GM19023 (cell line): Measurements from ENCODE around the gene CYSTM1.
A peak's percentile ranks its signal among the peaks of the same experiment; 100 is the strongest.
"Not testable (repeated sequence)": the region's sequence is repeated elsewhere in the genome, so short reads cannot be mapped to it uniquely, and the experiment has no call there.

Experiments
- ATAC-seq: cut with Tn5 transposase; IDR thresholded peaks from one replicate; pipeline ENCODE4 v1.9.1; 2021; ENCODE audit warnings: mild to moderate bottlenecking, moderate library complexity; ENCODE audit not compliant: unreplicated experiment

The CYSTM1 gene

DNA sequence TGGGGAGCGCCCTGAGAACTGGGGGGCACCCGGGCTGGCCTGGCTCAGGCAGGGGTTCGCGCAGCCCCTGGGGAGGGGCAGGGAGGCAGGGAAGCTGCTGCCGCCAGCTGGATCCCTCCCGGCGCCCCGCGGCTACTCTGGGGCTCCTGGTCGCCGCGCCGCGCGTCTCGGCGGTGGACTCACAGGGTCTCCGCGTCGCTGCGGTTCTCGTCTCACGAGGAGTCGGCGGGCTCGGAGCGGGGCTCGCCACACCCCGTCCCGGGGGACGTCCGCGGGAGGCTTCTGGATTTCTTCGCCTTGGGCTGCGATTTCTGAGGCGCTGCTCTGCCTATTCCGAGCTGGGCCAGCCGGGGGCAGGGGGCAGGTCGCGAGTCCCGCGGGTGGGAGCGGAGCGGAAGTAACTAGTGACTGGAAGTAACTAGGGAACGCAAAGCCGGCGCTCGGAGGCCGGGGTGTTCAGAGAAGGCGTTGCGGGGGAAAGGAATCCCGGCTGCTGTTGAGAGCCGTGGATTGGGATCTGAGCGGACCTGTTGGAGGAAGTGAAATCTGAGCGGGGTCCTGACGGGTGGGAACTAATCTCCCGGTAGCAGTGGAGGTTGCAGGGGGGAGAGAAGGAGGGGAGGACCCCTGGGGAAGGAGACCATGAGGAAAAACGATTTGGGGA is 511 bp downstream of the CYSTM1 start:
- peak; percentile 49 for ATAC-seq

DNA sequence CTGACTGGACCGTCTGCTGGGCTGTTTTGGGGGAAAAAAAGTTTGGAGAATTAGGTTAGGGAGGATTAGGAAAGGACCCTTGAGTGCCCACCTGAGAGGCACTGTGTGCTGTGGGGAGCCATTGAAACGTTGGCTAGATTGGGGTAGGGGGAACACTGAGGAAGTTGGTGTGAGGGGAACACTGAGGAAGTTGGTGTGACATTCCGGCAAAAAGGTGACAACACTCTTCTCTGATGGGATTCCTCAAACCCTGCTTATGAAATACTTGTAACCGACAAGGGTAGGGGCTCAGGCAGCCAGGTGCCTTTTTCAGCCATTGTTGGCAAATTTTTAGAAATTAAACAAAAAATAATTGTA is 1.0 kb downstream of the CYSTM1 start:
- no peak for ATAC-seq

DNA sequence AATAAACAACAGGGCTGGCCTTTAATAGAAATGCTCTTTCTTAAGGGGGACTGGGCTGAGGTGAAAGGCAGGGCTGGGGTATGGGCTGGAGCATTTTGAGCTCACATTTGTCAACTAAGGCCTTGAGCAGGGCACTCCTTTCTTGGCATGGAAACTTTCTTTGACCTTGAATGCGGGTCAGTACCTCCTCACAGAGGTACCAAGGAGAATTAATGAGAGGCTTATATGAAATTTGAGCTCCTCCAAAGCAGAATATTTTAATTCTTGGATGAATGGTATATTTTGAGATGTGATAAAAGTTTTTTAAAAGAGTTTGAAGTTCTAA is 3.1 kb downstream of the CYSTM1 start:
- ATAC-seq: no peak

DNA sequence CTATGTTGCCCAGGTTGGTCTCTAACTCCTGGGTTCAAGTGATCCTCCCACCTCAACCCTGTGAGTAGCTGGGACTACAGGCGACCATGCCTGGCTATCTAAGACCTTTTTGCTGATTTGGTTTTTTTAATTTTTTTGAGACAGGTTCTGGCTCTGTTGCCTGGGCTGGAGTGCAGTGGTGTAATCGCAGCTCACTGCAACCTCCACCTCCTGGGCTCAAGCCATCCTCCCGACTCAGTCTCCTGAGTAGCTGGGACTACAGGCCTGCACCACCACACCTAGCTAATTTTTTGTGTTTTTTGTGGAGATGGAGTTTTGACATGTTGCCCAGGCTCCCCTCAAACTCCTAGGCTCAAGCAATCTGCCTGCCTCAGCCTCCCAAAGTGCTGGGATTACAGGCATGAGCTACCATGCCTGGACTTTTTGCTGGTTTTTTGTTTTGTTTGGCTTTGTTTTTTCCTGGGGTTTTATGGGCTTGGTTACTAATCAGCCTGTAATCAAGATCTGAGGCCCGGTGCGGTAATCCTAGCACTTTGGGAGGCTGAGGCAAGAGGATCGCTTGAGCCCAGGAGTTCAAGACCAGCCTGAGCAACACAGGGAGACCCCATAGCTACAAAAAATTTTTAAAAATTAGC is 3.6 kb downstream of the CYSTM1 start:
- ATAC-seq: no peak

DNA sequence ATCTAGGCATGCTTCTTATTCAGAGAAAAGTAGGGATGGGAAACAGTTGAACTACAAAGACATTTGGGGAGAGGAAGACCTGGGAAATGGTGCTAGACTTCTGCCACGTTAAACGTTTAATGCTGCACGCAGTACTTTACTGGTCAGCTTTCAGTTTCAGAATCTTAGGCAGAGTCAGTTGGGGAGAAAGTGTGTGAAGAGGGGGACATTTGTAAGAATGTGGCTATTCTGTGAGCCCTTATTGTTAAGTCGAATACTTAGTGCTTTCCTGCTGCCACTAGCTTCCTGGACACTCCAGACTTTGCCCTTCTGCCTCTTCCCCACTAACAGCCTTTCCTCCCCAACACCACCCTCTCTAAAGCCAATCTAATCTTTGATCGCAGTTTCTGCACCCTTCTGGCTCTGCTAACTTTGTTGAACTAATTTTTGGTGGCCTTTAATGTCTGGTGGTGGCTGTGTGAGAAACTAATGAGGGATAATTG is 6.1 kb downstream of the CYSTM1 start:
- ATAC-seq: peak; percentile 71

DNA sequence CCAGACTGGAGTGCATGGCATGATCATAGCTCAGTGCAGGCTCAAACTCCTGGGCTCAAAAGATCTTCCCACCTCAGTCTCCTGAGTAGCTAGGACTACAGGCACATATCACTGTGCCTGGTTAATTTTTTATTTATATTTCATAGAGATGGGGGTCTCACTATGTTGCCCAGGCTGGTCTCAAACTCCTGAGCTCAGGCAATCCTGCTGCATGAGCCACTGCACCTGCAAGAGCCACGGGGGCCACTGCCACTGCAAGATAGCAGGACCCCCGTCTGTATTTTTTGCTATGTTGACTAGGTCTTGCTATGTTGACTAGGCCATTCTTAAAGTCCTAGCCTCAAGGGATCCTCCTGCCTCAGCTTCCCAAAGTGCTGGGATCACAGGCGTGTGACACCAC is 6.5 kb downstream of the CYSTM1 start:
- no peak for ATAC-seq

GRCh38 chr5:140182075-140182711 is 7.2 kb downstream of the CYSTM1 start:
- ATAC-seq: no peak

DNA sequence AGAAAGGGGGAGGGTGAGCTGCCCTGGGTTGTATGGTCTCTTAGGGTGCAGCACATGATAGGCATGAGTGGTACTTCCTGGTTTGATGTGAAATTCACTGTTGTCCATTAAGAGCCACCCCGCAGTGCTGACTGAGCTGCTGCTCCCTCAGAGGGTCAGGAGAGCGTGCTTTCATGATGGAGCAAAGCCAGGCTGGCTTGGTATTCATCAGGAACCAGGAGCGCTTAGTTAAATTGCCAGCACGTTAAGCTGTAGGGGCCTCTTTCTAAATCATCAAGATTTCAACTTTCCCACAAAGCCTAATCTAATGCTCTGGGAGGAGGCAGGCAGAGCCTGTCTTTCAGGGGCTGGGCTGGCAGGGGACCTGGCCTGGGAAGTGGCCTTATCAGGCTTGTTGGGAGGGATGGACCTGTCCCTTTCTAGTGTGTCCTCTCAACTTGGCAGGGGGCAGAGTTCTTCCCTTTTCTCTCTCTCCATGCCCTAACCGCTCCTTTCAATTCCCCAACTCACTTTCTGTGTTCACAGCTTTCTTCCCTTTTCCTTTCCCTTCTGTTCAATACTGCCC is 7.9 kb downstream of the CYSTM1 start:
- no peak for ATAC-seq

DNA sequence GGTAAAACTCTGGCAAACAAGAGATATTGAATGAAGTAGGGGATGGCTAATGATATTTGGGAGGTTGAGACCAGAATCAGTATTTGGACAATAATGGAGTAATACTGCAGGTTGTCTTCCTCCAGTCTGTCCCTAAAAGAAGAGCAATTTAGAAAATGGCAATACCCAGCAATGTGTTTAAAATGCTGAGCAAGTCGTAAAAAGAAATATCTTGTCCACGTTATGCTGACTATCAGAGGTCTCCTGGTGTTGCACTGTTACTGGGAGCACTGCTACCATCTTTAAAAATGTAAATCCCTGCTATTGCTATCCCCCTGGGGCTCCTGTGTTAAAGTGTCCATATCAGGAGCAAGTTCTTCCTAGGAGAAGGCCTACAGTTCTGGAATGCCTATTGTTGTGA is 10.4 kb downstream of the CYSTM1 start:
- ATAC-seq: no peak

DNA sequence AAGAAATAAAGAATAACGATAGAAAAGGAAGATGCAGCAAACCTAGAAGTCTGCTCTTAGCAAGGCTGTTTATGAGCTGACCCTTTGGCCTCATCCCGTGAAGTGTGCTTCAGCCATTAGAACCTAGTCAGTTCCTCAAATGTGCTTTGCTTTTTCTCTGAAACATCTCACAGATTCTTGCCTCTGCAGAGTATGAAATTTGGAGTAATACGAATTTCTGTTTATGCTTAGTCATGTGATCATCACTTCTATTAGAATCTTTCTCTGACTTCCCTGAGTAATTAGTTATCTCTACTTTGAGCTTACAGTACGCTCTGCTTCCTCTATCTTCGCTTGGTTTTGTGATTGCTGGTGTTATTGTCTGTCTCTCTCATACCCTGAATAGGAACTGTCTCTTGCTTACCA is 11.3 kb downstream of the CYSTM1 start:
- no peak for ATAC-seq

DNA sequence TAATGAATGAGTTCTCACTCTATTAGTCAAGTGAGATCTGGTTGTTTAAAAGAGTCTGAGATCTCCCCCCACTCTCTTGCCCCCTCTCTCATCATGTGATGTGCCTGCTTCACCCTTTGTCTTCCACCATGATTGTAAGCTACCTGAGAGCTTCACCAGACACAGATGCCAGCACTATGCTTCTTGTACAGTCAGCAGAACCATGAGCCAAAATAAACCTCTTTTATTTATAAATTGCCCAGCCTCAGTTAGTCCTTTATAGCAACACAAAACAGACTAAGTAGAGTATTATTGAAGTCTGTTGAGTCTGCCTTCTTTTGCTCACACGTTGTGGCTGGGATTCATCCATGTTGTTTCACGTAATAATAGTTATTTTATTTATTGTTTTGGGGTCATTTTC is 14.3 kb downstream of the CYSTM1 start:
- no peak for ATAC-seq

DNA sequence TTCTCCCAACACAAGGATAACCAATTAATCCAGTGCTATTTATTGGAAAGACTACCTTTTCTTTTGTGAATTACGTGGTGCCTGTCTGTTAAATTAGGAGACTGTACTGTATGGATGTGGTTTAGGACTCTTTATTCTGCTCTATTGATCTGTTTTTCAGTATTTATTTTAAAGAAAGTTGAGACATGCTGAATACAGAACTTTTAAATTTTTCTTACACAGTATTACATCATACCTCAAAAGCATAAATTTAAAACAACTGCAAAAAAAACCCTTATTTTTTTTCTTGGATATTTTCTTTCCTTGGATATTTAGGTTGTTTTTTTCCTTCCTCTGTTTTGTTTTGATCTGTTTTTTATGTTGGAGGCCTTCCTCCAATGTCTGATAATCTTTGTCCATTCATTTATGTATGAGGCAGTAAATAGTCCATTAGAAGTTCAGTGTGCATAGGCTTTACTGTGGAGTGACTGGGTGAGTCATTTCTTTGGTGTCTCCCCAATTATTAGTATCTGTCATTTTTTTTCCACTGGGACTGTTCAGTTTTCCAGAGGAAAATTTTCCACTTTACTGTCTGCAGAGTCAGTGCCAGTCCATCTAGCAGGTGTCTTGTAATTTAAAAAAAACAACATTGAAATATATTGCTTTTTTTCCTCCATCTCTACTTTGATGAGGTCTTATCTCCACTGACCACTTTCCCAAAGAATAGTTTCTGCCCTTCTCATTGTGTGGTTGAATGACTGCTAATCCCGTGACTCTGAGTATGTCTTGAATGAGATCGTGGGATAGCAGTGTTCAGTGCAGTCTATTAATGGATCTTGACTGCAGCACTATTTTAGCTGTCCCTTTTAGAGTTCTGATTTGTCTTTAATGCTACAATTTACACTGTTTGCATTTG is 15.2 kb downstream of the CYSTM1 start:
- ATAC-seq: no peak

GRCh38 chr5:140190872-140191218 is 15.9 kb downstream of the CYSTM1 start:
- ATAC-seq: no peak

GRCh38 chr5:140192715-140193430 is 17.9 kb downstream of the CYSTM1 start:
- no peak for ATAC-seq

- no peak for ATAC-seq
Measured at GRCh38 chr5:140194662-140195061, 19.7 kb downstream of the CYSTM1 start.

- ATAC-seq: no peak
Measured at GRCh38 chr5:140196115-140196814, 21.3 kb downstream of the CYSTM1 start.

- no peak for ATAC-seq
Measured at GRCh38 chr5:140197023-140197422, 22.0 kb downstream of the CYSTM1 start.

DNA sequence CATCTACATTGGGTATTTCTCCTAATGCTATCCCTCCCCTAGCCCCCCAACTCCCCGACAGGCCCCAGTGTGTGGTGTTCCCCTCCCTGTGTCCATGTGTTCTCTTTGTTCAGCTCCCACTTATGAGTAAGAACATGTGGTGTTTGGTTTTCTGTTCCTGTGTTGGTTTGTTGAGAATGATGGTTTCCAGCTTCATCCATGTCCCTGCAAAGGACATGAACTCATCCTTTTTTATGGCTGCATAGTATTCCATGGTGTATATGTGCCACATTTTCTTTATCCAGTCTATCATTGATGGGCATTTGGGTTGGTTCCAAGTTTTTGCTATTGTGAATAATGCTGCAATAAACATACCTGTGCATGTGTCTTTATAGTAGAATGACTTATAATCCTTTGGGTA is 23.9 kb downstream of the CYSTM1 start:
- not testable (repeated sequence) for ATAC-seq

- ATAC-seq: no peak
Measured at GRCh38 chr5:140202078-140202477, 27.1 kb downstream of the CYSTM1 start.

GRCh38 chr5:140202610-140203009 is 27.6 kb downstream of the CYSTM1 start:
- no peak for ATAC-seq
